Measurements from ENCODE around the gene ADAM19. TPM values are rescaled to one million over a fixed set of nuclear protein-coding genes. Genes with fewer than 3 reads are reported as not detected.

Gene ADAM19
- total and polyA plus RNA-seq, 7 donors: 0.27 to 4.5 (median 1.4) TPM

DNA sequence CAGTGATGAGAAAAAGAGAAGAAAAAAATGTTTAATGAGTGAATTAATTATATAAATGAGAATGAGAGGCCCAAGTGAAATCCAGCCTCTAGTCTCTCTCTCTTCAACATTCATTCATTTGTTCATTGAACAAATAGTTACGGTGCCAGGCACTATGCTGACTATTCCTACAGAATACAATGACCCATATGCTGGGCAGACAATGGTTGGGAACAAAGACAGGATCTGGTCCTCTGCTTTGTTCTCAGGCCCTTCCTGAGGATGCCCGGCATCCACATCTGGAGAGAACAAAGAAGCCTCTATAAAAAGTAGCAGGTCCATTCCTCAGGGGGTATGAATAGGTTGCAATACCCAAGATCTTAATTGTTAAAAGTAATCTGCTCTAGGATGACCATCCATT lies 6.9 kb downstream of the ADAM19 start:
- Histone ChIP-seq H3K36me3 (ENCODE audit: insufficient read depth in 1 of 2, low read depth in 1 of 2) (no peaks in the 10 kb centered on the region), H3K27me3 (ENCODE audit: insufficient read depth in 3 of 3, low read length in 2 of 3) (no peaks in the 10 kb centered on the region), H3K4me3 (no peak overlapping the region), H3K9me3 (no peaks in the 10 kb centered on the region), H3K4me1 (peaks cover 31% of the 10 kb centered on the region), H3K27ac (no peak overlapping the region)
- intact Hi-C loops (cut with DNase I): no loop called here
- DNase-seq: no peak
- 58 to 77% (median 71%) methylated on average over 2 of the region's 2 CpGs for WGBS, 3 donors
- TF ChIP-seq, protein P1, sequence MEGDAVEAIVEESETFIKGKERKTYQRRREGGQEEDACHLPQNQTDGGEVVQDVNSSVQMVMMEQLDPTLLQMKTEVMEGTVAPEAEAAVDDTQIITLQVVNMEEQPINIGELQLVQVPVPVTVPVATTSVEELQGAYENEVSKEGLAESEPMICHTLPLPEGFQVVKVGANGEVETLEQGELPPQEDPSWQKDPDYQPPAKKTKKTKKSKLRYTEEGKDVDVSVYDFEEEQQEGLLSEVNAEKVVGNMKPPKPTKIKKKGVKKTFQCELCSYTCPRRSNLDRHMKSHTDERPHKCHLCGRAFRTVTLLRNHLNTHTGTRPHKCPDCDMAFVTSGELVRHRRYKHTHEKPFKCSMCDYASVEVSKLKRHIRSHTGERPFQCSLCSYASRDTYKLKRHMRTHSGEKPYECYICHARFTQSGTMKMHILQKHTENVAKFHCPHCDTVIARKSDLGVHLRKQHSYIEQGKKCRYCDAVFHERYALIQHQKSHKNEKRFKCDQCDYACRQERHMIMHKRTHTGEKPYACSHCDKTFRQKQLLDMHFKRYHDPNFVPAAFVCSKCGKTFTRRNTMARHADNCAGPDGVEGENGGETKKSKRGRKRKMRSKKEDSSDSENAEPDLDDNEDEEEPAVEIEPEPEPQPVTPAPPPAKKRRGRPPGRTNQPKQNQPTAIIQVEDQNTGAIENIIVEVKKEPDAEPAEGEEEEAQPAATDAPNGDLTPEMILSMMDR (IDR thresholded peaks at IDR 0.05): no peak
- no peak for ATAC-seq

DNA sequence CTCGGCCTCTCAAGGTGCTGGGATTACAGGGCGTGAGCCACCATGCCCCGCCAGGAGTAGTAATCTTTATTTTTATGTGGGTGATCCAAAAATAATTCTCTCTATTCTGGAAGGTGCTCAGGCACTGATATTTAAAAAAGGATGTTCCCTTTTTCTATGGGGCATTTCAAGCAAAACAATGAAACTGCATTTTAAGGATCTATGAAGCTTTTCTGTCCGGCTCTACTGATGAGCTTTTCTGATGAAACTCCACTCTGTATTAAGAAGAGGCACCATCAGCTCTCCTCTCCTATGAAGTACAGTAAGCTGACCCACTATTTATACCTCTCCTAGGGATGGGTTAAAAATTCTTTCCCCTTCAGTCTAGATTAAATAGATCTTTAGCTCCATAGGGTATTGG lies 7.4 kb downstream of the ADAM19 start:
- WGBS, 3 donors: 76 to 93% (median 87%) methylated on average over 4 of the region's 4 CpGs
- Histone ChIP-seq H3K4me1 (peaks cover 31% of the 10 kb centered on the region), H3K27ac (no peak overlapping the region)

DNA sequence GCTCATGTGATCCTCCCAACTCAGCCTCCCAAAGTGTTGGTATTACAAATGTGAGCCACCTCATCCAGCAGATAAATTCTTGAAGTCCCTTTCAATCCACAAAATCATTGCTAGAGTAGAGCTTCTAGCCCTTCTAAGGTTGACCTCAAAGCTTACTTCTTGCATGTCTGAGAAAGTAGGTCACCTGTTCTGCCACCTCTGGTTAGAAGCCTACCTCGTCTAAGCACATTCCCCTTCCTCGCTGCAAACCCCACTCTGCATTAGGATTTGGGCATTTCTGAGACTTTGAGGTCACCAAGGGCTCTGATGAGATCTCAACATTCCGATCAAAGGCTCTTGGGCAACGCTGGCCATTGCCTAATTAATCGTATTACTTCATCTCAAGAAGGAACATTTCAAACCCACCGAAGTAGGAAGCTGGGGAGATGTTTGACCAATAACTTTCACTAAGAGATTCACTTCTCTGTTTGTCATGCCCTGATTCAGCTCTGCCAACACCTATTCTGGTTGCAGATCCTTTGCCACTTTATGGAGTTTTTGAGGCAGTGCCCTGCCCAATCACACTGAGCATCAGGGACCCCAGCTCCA lies 8.6 kb downstream of the ADAM19 start:
- intact Hi-C loops (cut with DNase I): no loop called here
- no peak overlapping the region for H3K4me3 ChIP-seq
- WGBS, 3 donors: 86 to 90% (median 87%) methylated on average over 6 of the region's 6 CpGs
- H3K36me3 ChIP-seq (ENCODE audit: insufficient read depth in 1 of 2, low read depth in 1 of 2): no peaks in the 10 kb centered on the region
- DNase-seq (no peak), ATAC-seq (no peak)
- no peaks in the 10 kb centered on the region for H3K9me3 ChIP-seq
- H3K27ac ChIP-seq: no peak overlapping the region
- TF ChIP-seq, protein P1 (IDR thresholded peaks at IDR 0.05): no peak
- H3K4me1 ChIP-seq: peaks cover 39% of the 10 kb centered on the region
- H3K27me3 ChIP-seq (ENCODE audit: insufficient read depth in 3 of 3, low read length in 2 of 3): no peaks in the 10 kb centered on the region

More for the DNA sequence above, 7.4 kb downstream of the ADAM19 start:
- intact Hi-C loops (cut with DNase I): no loop called here
- no peaks in the 10 kb centered on the region for H3K27me3 ChIP-seq (ENCODE audit: insufficient read depth in 3 of 3, low read length in 2 of 3)
- TF ChIP-seq, protein P1 (IDR thresholded peaks at IDR 0.05): no peak
- ATAC-seq (no peak), DNase-seq (no peak)
- H3K36me3 ChIP-seq (ENCODE audit: insufficient read depth in 1 of 2, low read depth in 1 of 2): no peaks in the 10 kb centered on the region
- H3K9me3 ChIP-seq: no peaks in the 10 kb centered on the region
- H3K4me3 ChIP-seq: no peak overlapping the region

DNA sequence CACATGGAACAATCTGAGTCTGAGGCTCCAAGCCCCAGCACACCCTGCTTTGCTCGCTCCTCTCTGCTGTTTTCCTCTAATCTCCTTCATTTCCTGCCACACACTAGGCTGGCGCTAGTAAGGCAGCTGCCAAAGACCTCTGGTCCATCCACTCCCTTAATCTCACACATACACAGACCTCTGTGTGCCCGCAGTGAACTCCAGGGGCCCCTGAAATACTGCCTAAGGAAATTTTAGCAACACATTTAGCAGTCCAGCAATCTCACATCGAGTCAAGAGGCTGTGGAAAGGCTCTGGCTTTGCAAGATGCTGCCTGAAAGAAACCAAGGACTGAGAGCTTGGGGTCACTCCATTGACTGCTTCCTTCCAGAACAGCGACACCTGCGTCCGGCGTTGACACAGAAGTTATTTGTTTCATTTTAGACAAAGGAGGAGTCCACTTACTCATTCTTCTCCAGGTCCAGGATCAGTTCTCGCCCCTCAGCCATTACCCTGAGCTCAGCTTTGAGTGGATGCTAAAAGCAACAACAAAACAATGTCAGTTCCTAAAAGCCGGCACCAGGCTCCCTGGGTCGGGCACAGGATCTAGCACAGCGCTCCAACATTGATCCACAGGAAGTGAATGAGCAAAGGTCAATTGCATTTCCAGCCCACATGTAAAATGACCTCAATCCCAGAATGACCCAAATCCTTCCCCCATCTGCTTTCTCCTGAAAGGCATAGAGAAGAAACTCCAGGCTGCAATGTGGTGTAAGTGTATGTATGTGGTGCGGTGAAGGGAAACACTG lies 11.5 kb downstream of the ADAM19 start:
- Histone ChIP-seq H3K4me3 (no peak overlapping the region), H3K4me1 (peaks cover 53% of the 10 kb centered on the region), H3K27me3 (ENCODE audit: insufficient read depth in 3 of 3, low read length in 2 of 3) (no peaks in the 10 kb centered on the region), H3K27ac (peak overlapping the region; percentile 53), H3K9me3 (no peaks in the 10 kb centered on the region), H3K36me3 (ENCODE audit: insufficient read depth in 1 of 2, low read depth in 1 of 2) (no peaks in the 10 kb centered on the region)
- 50 to 66% (median 58%) methylated on average over 13 of the region's 13 CpGs for WGBS, 3 donors
- DNase-seq (no peak), ATAC-seq (no peak)
- TF ChIP-seq, protein P1 (IDR thresholded peaks at IDR 0.05): no peak
- intact Hi-C loops (cut with DNase I): loop anchor here (5.0 kb wide), 2 partner anchors 47 to 52 kb away; no protein-coding TSS in a partner anchor

All from psoas muscle (tissue), 8 donors.